ENCODE measurements around the gene DCTN3.

Gene DCTN3

GRCh38 chr9:34568774-34569173 is 51.5 kb downstream of the DCTN3 start:
- ChIA-PET CTCF (no interaction called here), POLR2A (ENCODE audit: low non-redundant PET) (no interaction called here)
- no peak for TF ChIP-seq CTCF (conservative IDR thresholded peaks at IDR 0.05; ENCODE audit: low read depth)
- no peak overlapping the region for H3K27ac ChIP-seq
- DNase-seq (ENCODE audit: low spot score): no peak

DNA sequence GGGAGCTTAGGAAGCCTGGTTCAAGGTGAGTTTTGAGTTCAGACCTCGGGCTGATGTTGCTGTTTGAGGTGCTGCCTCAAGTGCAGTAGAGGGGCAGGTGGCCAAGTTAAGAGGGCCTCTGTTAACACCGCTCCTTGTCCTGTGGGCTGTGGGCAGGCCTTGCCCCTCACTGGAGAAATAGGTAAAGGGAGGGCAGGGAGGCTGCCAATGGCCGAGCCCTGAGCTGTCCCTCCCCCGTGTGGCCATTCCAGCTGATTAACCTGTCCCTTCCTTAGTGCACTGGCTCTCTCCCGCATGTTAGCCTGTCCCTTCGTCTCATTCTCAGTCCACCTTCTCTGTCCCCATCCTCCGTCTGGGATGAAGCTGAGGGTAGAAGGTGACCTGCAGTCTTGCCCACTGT is 52.2 kb downstream of the DCTN3 start:
- POLR2A ChIA-PET (ENCODE audit: low non-redundant PET): no interaction called here
- H3K27ac ChIP-seq: no peak overlapping the region
- no peak for TF ChIP-seq CTCF (conservative IDR thresholded peaks at IDR 0.05; ENCODE audit: low read depth)
- CTCF ChIA-PET: interaction anchor here (0.6 kb wide), 1 partner anchor 20 kb away, joined by 3 read pairs; no protein-coding TSS in a partner anchor
- no peak for DNase-seq (ENCODE audit: low spot score)

- CTCF ChIA-PET: no interaction called here
- TF ChIP-seq CTCF (conservative IDR thresholded peaks at IDR 0.05; ENCODE audit: low read depth): no peak
- no peak for DNase-seq (ENCODE audit: low spot score)
Observed at GRCh38 chr9:34566972-34567371, 53.3 kb downstream of the DCTN3 start.

DNA sequence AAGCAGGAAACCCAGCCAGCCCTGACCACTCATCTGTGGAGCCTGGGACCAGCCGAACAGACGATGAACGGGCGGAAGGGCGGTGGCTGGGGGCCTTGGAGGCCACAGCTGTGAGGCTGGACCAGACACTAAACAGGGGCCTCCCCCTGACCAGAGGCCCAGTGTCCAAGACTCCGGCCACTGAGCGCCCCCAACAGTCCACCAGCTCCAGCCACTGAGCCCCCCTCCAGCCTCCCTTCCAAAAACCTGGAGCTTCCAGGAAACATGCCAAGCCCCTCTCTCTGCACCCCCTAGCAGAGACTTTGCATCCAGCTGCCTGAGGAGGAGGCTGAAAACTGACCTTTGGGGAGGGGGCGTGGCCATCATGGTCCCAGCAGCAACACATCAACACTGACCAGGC is 54.0 kb downstream of the DCTN3 start:
- CTCF ChIA-PET: interaction anchor here (0.6 to 0.8 kb wide), 2 partner anchors 25 to 38 kb away, joined by 3 read pairs; no protein-coding TSS in a partner anchor
- POLR2A ChIA-PET (ENCODE audit: low non-redundant PET): no interaction called here

More at GRCh38 chr9:34566972-34567371, 53.3 kb downstream of the DCTN3 start:
- POLR2A ChIA-PET (ENCODE audit: low non-redundant PET): no interaction called here
- no peak overlapping the region for H3K27ac ChIP-seq

DNA sequence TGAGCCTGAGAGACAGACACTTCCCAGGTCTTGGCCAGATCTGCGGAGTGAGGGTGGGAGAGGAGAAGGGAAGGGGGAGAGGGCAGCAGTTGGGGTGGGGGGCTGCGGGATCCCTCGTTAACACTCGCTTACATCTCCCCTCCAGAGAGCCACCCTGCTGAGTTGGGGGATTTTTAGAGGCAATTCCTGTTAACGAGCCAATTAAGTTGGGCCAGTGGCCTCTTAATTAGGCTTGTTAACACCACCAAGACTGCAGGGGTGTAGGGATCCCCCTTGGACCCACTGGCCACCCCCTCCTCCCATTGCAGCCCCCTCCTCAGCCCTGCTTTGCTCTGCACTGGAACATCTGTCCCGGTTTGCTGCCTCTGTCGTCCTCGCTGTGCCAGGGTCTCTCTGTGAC is 54.4 kb downstream of the DCTN3 start:
- CTCF ChIA-PET: interaction anchor here (0.6 to 0.8 kb wide), 2 partner anchors 26 to 38 kb away, joined by 3 read pairs; no protein-coding TSS in a partner anchor

More for the DNA sequence above, 54.0 kb downstream of the DCTN3 start:
- DNase-seq (ENCODE audit: low spot score): no peak
- H3K27ac ChIP-seq: no peak overlapping the region
- no peak for TF ChIP-seq CTCF (conservative IDR thresholded peaks at IDR 0.05; ENCODE audit: low read depth)

GRCh38 chr9:34564617-34565016 is 55.7 kb downstream of the DCTN3 start:
- CTCF ChIA-PET: interaction anchor here (0.7 to 3.0 kb wide), 3 partner anchors 17 to 161 kb away, joined by 3 to 8 read pairs (median 3); no protein-coding TSS in a partner anchor
- no peak overlapping the region for H3K27ac ChIP-seq
- POLR2A ChIA-PET (ENCODE audit: low non-redundant PET): no interaction called here
- no peak for TF ChIP-seq CTCF (conservative IDR thresholded peaks at IDR 0.05; ENCODE audit: low read depth)
- no peak for DNase-seq (ENCODE audit: low spot score)

More for the DNA sequence above, 54.4 kb downstream of the DCTN3 start:
- no peak for DNase-seq (ENCODE audit: low spot score)
- no peak overlapping the region for H3K27ac ChIP-seq
- TF ChIP-seq CTCF (conservative IDR thresholded peaks at IDR 0.05; ENCODE audit: low read depth): no peak
- POLR2A ChIA-PET (ENCODE audit: low non-redundant PET): no interaction called here

Measured in RWPE1 (cell line).